CD14-positive monocyte (primary cell): ENCODE measurements around the gene ADIG. TPM values are rescaled to one million over a fixed set of nuclear protein-coding genes. Genes with fewer than 3 reads are reported as not detected.
A peak's percentile ranks its signal among the peaks of the same experiment; 100 is the strongest.

Source experiments
- DNase-seq, 3 donors: peaks; one replicate each; pipeline ENCODE4 v3.0.0-alpha.2; 2011 to 2022
- H2AFZ ChIP-seq: 2 replicates; pipeline ENCODE4 v1.6.0; 2012; ENCODE audit warnings: mild to moderate bottlenecking, low read depth, low read length, inconsistent platforms; ENCODE audit not compliant: insufficient read depth, poor library complexity, severe bottlenecking
- H3K27ac ChIP-seq, 2 donors: 1 replicate in 1 of 2; 2 replicates in 1 of 2; pipeline ENCODE4 v1.5.1; 2012 to 2013; ENCODE audit warnings: low read length in 2 of 2, control low read depth in 1 of 2, inconsistent platforms in 1 of 2, low read depth in 1 of 2, mild to moderate bottlenecking in 1 of 2
- H3K27me3 ChIP-seq, 2 donors: one replicate each; pipeline versions ENCODE4 v1.6.0 to v1.6.1; 2011 to 2013; ENCODE audit warnings: low read length in 2 of 2; ENCODE audit not compliant: control insufficient read depth in 2 of 2, insufficient read depth in 2 of 2
- H3K36me3 ChIP-seq, 2 donors: replicated peaks in 1 of 2; 1 replicate in 1 of 2; 2 replicates in 1 of 2; pipeline versions ENCODE4 v1.5.1 to v1.6.1; 2012 to 2013; ENCODE audit warnings: low read length in 2 of 2, control low read depth in 1 of 2, inconsistent platforms in 1 of 2, mild to moderate bottlenecking in 1 of 2; ENCODE audit not compliant: insufficient read depth in 2 of 2, control insufficient read depth in 1 of 2
- H3K4me1 ChIP-seq, 2 donors: 1 replicate in 1 of 2; 2 replicates in 1 of 2; pipeline versions ENCODE4 v1.5.1 to v1.6.1; 2012 to 2013; ENCODE audit warnings: low read length in 2 of 2, control low read depth in 1 of 2, inconsistent platforms in 1 of 2, mild to moderate bottlenecking in 1 of 2, moderate library complexity in 1 of 2; ENCODE audit not compliant: insufficient read depth in 2 of 2, control insufficient read depth in 1 of 2
- H3K4me2 ChIP-seq: replicated peaks from 2 replicates; pipeline ENCODE3; 2012; ENCODE audit warnings: low read length, moderate library complexity, mild to moderate bottlenecking; ENCODE audit not compliant: poor library complexity, severe bottlenecking; ENCODE audit errors: extremely low read depth
- H3K4me3 ChIP-seq, 3 experiments: fragments of 200-600 bp in 1 of 3; sonication (generic) in 1 of 3; replicated peaks in 1 of 3; 1 replicate in 2 of 3; 2 replicates in 1 of 3; pipeline ENCODE4 v1.5.1; 2011 to 2013; ENCODE audit warnings: low read length in 3 of 3, mild to moderate bottlenecking in 3 of 3, control low read depth in 2 of 3, low read depth in 2 of 3, inconsistent platforms in 1 of 3, moderate library complexity in 1 of 3
- H3K79me2 ChIP-seq: 2 replicates; pipeline ENCODE4 v1.6.0; 2012; ENCODE audit warnings: mild to moderate bottlenecking, control low read depth, inconsistent platforms, low read length, moderate library complexity; ENCODE audit not compliant: insufficient read depth
- H3K9ac ChIP-seq: 2 replicates; pipeline ENCODE4 v1.6.0; 2017; ENCODE audit warnings: low read length, mild to moderate bottlenecking; ENCODE audit not compliant: insufficient read depth, poor library complexity, severe bottlenecking
- H3K9me3 ChIP-seq, 2 donors: replicated peaks in 1 of 2; 1 replicate in 1 of 2; 2 replicates in 1 of 2; pipeline versions ENCODE4 v1.5.1 to v1.6.1; 2012 to 2013; ENCODE audit warnings: low read length in 2 of 2, control low read depth in 1 of 2; ENCODE audit not compliant: control insufficient read depth in 1 of 2, insufficient read depth in 1 of 2
- H4K20me1 ChIP-seq: 2 replicates; pipeline ENCODE4 v1.6.0; 2012; ENCODE audit warnings: mild to moderate bottlenecking, low read length, control low read depth, moderate library complexity; ENCODE audit not compliant: insufficient read depth
- H3K27ac Mint-ChIP-seq, 7 donors: one replicate each; pipeline ENCODE4 v1.8.0; 2020; ENCODE audit warnings: mild to moderate bottlenecking in 7 of 7, mixed read lengths in 7 of 7, moderate library complexity in 6 of 7, inconsistent platforms in 2 of 7
- H3K27me3 Mint-ChIP-seq, 3 donors: one replicate each; pipeline ENCODE4 v1.8.0; 2021 to 2022; ENCODE audit warnings: low read depth in 3 of 3, mild to moderate bottlenecking in 3 of 3, mixed read lengths in 3 of 3, moderate library complexity in 3 of 3, inconsistent platforms in 1 of 3
- H3K36me3 Mint-ChIP-seq, 2 donors: one replicate each; pipeline ENCODE4 v1.8.0; 2020; ENCODE audit warnings: mixed read lengths in 2 of 2, inconsistent platforms in 1 of 2, mild to moderate bottlenecking in 1 of 2
- H3K4me1 Mint-ChIP-seq: one replicate; pipeline ENCODE4 v1.8.0; 2020; ENCODE audit warnings: mild to moderate bottlenecking, mixed read lengths
- H3K4me3 Mint-ChIP-seq, 2 donors: one replicate each; pipeline ENCODE4 v1.8.0; 2020; ENCODE audit warnings: mild to moderate bottlenecking in 2 of 2, mixed read lengths in 2 of 2, moderate library complexity in 1 of 2
- H3K9me3 Mint-ChIP-seq, 7 donors: one replicate each; pipeline ENCODE4 v1.8.0; 2020 to 2022; ENCODE audit warnings: mixed read lengths in 7 of 7, mild to moderate bottlenecking in 6 of 7, moderate library complexity in 6 of 7, inconsistent platforms in 2 of 7
- CTCF ChIP-seq: fragments of 200-600 bp; IDR thresholded peaks from one replicate; pipeline ENCODE4 v1.8.0; 2022; ENCODE audit warnings: antibody characterized with exemption, mild to moderate bottlenecking
- WGBS: methylation state at CpG from one replicate; pipeline ENCODE4 v1.1.5; 2013; ENCODE audit warnings: missing lambda C conversion rate; ENCODE audit not compliant: insufficient coverage; 5-methylcytosine and 5-hydroxymethylcytosine counted together
- intact Hi-C, 2 donors: fragments of 100-400 bp; cut with micrococcal nuclease; formaldehyde crosslinking; loops; one replicate each; pipeline versions ENCODE4 v1.15.0 to v1.15.1; 2023
- polyA plus RNA-seq, 3 donors: library from polyadenylated mRNA; depleted of rRNA in 1 of 3; unstranded in 2 of 3; stranded (reverse) in 1 of 3; fragments of 300-500 nt in 2 of 3; fragments of >200 nt in 1 of 3; fragmentation: Illumina TruSeq in 2 of 3; gene quantifications; 1 replicate in 2 of 3; 2 replicates in 1 of 3; pipeline ENCODE4 v1.2.3, GENCODE V29; 2012 to 2021

Gene ADIG
- polyA plus RNA-seq, 3 donors, result not detected

DNA sequence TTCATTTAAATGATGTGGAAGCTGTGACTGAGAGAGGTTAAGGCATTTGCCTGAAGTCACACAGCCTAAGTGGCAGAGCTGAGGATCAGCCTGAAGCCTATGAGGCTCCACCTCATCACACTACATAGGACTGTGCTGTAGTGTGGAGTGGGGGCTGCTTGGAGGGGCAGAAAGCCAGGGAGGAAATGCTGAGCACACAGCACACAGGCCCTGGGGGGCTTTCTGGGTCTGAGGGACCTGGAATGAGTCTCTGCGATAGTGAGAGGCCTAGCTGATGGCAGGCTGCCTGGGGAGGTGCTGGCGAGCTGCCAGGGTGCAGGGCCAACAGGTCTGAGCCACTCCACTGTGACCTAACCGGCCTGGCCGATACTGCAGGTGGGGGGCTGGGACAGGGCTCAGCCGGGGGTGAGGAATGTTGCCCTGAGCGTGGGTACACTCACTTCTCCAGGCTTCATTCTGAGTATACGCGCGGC is 18.4 kb downstream of the ADIG start:
- peaks cover 0 to 6% (median 0%) of the 10 kb centered on the region in 7 donors for H3K9me3 Mint-ChIP-seq
- no peak for TF ChIP-seq CTCF
- intact Hi-C loops, result no loop called here
- 84% methylated on average over 5 of the region's 9 CpGs for WGBS
- Histone ChIP-seq H3K9ac (no peak overlapping the region), H4K20me1 (no peaks in the 10 kb centered on the region), H3K79me2 (no peaks in the 10 kb centered on the region), H2AFZ (no peak overlapping the region), H3K36me3 (no peaks in the 10 kb centered on the region), H3K4me2 (no peak overlapping the region), H3K27ac (no peak overlapping the region), H3K4me1 (no peaks in the 10 kb centered on the region), H3K9me3 (peaks cover 0 to 16% of the 10 kb centered on the region in 2 donors), H3K27me3 (peaks cover 32 to 44% of the 10 kb centered on the region in 2 donors), H3K4me3 (no peak overlapping the region)
- no peaks in the 10 kb centered on the region for H3K4me1 Mint-ChIP-seq
- H3K27me3 Mint-ChIP-seq, result peaks cover 44 to 63% (median 50%) of the 10 kb centered on the region in 3 donors
- DNase-seq, result no peak
- no peaks in the 10 kb centered on the region for H3K36me3 Mint-ChIP-seq
- H3K27ac Mint-ChIP-seq, result no peak overlapping the region
- no peak overlapping the region for H3K4me3 Mint-ChIP-seq

- no peak overlapping the region for H3K4me2 ChIP-seq
- H2AFZ ChIP-seq, result no peak overlapping the region
- H3K36me3 ChIP-seq, result no peaks in the 10 kb centered on the region
- Mint-ChIP-seq H3K27ac (no peak overlapping the region), H3K9me3 (peaks cover 0 to 7% (median 0%) of the 10 kb centered on the region in 7 donors), H3K27me3 (peaks cover 46 to 67% (median 53%) of the 10 kb centered on the region in 3 donors), H3K4me3 (peak overlapping the region in 1 of 2 donors; percentile 3), H3K36me3 (no peaks in the 10 kb centered on the region), H3K4me1 (no peaks in the 10 kb centered on the region)
- peaks cover 32 to 45% of the 10 kb centered on the region in 2 donors for H3K27me3 ChIP-seq
- H3K4me1 ChIP-seq, result no peaks in the 10 kb centered on the region
- no peaks in the 10 kb centered on the region for H4K20me1 ChIP-seq
- intact Hi-C loops, result no loop called here
- no peak overlapping the region for H3K9ac ChIP-seq
- H3K9me3 ChIP-seq, result peaks cover 0 to 16% of the 10 kb centered on the region in 2 donors
- no peak overlapping the region for H3K27ac ChIP-seq
- no peaks in the 10 kb centered on the region for H3K79me2 ChIP-seq
- 93% methylated on average over 1 of the region's 1 CpG for WGBS
- TF ChIP-seq CTCF, result no peak
- H3K4me3 ChIP-seq, result no peak overlapping the region
- no peak for DNase-seq
Observed at GRCh38 chr20:38600057-38600456, 19.1 kb downstream of the ADIG start.
